Liver (tissue), 3 donors: Measurements from ENCODE around the gene DMRTB1.

Experiments used
- EGR1 ChIP-seq, 2 donors: IDR thresholded peaks; 2 replicates each; pipeline ENCODE4 v1.6.1; 2016 to 2018; ENCODE audit warnings: antibody characterized with exemption in 2 of 2, low read depth in 2 of 2
- GABPA ChIP-seq, 2 donors: IDR thresholded peaks in 1 of 2; conservative IDR thresholded peaks in 1 of 2; 2 replicates each; pipeline ENCODE4 v1.6.1; 2016; ENCODE audit warnings: antibody characterized with exemption in 2 of 2, mild to moderate bottlenecking in 1 of 2, moderate library complexity in 1 of 2
- HNF4G ChIP-seq: IDR thresholded peaks from 2 replicates; pipeline ENCODE4 v1.6.1; 2016; ENCODE audit warnings: antibody characterized with exemption
- MAX ChIP-seq: IDR thresholded peaks from 2 replicates; pipeline ENCODE4 v1.6.1; 2016; ENCODE audit warnings: antibody characterized with exemption
- RAD21 ChIP-seq, 2 donors: IDR thresholded peaks; 2 replicates each; pipeline ENCODE4 v1.6.1; 2016; ENCODE audit warnings: antibody characterized with exemption in 2 of 2, mild to moderate bottlenecking in 2 of 2
- SP1 ChIP-seq: IDR thresholded peaks from 2 replicates; pipeline ENCODE4 v1.6.1; 2018; ENCODE audit warnings: antibody characterized with exemption, mild to moderate bottlenecking
- TAF1 ChIP-seq: conservative IDR thresholded peaks from 2 replicates; pipeline ENCODE4 v1.6.1; 2016; ENCODE audit warnings: antibody characterized with exemption, mild to moderate bottlenecking
- YY1 ChIP-seq: IDR thresholded peaks from 2 replicates; pipeline ENCODE4 v1.6.1; 2016; ENCODE audit warnings: antibody characterized with exemption, mild to moderate bottlenecking
- TF ChIP-seq, protein P1 (sequence below): fragments of 150-350 bp; IDR thresholded peaks from 2 replicates; pipeline ENCODE4 v1.5.1; 2017; ENCODE audit warnings: improper control_type of control experiment, low read depth, low read length; ENCODE audit not compliant: missing input control
- TF ChIP-seq, protein P2 (sequence below): IDR thresholded peaks from 2 replicates; pipeline ENCODE4 v1.6.1; 2016; ENCODE audit warnings: antibody characterized with exemption
- donor health status: healthy.
- donor health status: healthy.

DNA sequence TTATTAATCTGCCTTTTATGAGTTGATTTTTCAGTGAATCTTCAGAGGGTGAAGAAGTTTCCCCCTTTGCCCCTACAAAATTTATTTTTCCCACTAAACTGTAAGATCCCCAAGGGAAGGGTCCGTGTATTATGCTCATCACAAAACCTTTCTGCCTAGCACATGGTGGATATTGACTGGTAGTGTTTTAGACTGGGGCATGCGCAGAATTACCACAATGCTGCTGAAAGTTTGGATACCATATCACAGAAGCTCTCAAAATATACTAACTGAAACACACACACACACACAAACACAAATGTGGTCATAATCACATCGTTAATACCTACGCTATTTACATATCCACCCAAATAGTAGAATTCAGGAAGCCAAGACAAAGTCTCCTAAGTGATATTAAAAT is 28.0 kb upstream of the DMRTB1 start:
- TF ChIP-seq, protein P1, sequence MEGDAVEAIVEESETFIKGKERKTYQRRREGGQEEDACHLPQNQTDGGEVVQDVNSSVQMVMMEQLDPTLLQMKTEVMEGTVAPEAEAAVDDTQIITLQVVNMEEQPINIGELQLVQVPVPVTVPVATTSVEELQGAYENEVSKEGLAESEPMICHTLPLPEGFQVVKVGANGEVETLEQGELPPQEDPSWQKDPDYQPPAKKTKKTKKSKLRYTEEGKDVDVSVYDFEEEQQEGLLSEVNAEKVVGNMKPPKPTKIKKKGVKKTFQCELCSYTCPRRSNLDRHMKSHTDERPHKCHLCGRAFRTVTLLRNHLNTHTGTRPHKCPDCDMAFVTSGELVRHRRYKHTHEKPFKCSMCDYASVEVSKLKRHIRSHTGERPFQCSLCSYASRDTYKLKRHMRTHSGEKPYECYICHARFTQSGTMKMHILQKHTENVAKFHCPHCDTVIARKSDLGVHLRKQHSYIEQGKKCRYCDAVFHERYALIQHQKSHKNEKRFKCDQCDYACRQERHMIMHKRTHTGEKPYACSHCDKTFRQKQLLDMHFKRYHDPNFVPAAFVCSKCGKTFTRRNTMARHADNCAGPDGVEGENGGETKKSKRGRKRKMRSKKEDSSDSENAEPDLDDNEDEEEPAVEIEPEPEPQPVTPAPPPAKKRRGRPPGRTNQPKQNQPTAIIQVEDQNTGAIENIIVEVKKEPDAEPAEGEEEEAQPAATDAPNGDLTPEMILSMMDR: no peak
- no peak for TF ChIP-seq SP1
- no peak for TF ChIP-seq YY1
- TF ChIP-seq, protein P2, sequence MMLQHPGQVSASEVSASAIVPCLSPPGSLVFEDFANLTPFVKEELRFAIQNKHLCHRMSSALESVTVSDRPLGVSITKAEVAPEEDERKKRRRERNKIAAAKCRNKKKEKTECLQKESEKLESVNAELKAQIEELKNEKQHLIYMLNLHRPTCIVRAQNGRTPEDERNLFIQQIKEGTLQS: no peak
- no peak for TF ChIP-seq TAF1
- no peak for TF ChIP-seq RAD21 (IDR thresholded peaks at IDR 0.05)
- TF ChIP-seq HNF4G: no peak
- no peak for TF ChIP-seq GABPA (IDR thresholded peaks at IDR 0.05 in 1 of 2, conservative IDR thresholded peaks at IDR 0.05 in 1 of 2)
- TF ChIP-seq MAX: no peak
- no peak for TF ChIP-seq EGR1 (IDR thresholded peaks at IDR 0.05; ENCODE audit: low read depth in 2 of 2)
